H1 (cell line): ENCODE measurements around the gene FKBP1B. TPM values are rescaled to one million over a fixed set of nuclear protein-coding genes. Genes with fewer than 3 reads are reported as not detected.

Source experiments
- ATF3 ChIP-seq: IDR thresholded peaks from 2 replicates; pipeline ENCODE4 v1.6.1; 2011; ENCODE audit warnings: low read depth, mild to moderate bottlenecking, low read length; ENCODE audit not compliant: insufficient read depth
- CBX8 ChIP-seq: fragments of 300-800, 300-1000 bp; sonication (generic); IDR thresholded peaks from 2 replicates; pipeline ENCODE4 v1.7.1; 2016; ENCODE audit warnings: low read depth, low read length, borderline replicate concordance
- CHD1 ChIP-seq: IDR thresholded peaks from 2 replicates; pipeline ENCODE4 v1.6.1; 2012; ENCODE audit warnings: low read depth, low read length, improper control_type of control experiment
- CHD2 ChIP-seq: IDR thresholded peaks from 2 replicates; pipeline ENCODE4 v1.6.1; 2012; ENCODE audit warnings: low read length, improper control_type of control experiment
- CREB1 ChIP-seq: IDR thresholded peaks from 2 replicates; pipeline ENCODE4 v1.6.1; 2012; ENCODE audit warnings: inconsistent platforms
- EP300 ChIP-seq, 2 experiments: IDR thresholded peaks; 1 replicate in 1 of 2; 2 replicates in 1 of 2; pipeline ENCODE4 v1.6.1; 2011 to 2012; ENCODE audit warnings: low read depth in 2 of 2, low read length in 2 of 2, mild to moderate bottlenecking in 2 of 2, borderline replicate concordance in 1 of 2, inconsistent platforms in 1 of 2, moderate library complexity in 1 of 2
- GABPA ChIP-seq: IDR thresholded peaks from 2 replicates; pipeline ENCODE4 v1.6.1; 2011; ENCODE audit warnings: mild to moderate bottlenecking, low read length, moderate library complexity, borderline replicate concordance; ENCODE audit not compliant: insufficient read depth
- GTF2F1 ChIP-seq: IDR thresholded peaks from 2 replicates; pipeline ENCODE4 v1.6.1; 2012; ENCODE audit warnings: low read depth, low read length, improper control_type of control experiment, borderline replicate concordance
- HDAC6 ChIP-seq: IDR thresholded peaks from one replicate; pipeline ENCODE4 v1.7.1; 2012; ENCODE audit warnings: low read depth, mild to moderate bottlenecking, inconsistent platforms, low read length, moderate library complexity
- KDM1A ChIP-seq: fragments of 200-600, 300-600 bp; sonication (generic); IDR thresholded peaks from 2 replicates; pipeline ENCODE4 v1.7.1; 2016; ENCODE audit warnings: mild to moderate bottlenecking, low read length, borderline replicate concordance
- MAX ChIP-seq: IDR thresholded peaks from 2 replicates; pipeline ENCODE4 v1.6.1; 2012; ENCODE audit warnings: inconsistent platforms
- PHF8 ChIP-seq: fragments of 200-600 bp; sonication (generic); conservative IDR thresholded peaks from 2 replicates; pipeline ENCODE4 v1.7.1; 2012; ENCODE audit warnings: low read depth, mild to moderate bottlenecking, inconsistent platforms, low read length, moderate library complexity
- POLR2A ChIP-seq, 2 experiments: IDR thresholded peaks; 1 replicate in 1 of 2; 2 replicates in 1 of 2; pipeline ENCODE4 v1.6.1; 2011; ENCODE audit warnings: low read depth in 2 of 2, low read length in 2 of 2, mild to moderate bottlenecking in 2 of 2; ENCODE audit errors: control extremely low read depth in 1 of 2
- POLR2AphosphoS5 ChIP-seq: IDR thresholded peaks from 2 replicates; pipeline ENCODE4 v1.6.1; 2011; ENCODE audit warnings: low read depth, low read length
- RFX5 ChIP-seq: IDR thresholded peaks from 2 replicates; pipeline ENCODE4 v1.6.1; 2011; ENCODE audit warnings: low read depth, low read length, improper control_type of control experiment, borderline replicate concordance
- SIN3A ChIP-seq, 2 experiments: IDR thresholded peaks in 1 of 2; conservative IDR thresholded peaks in 1 of 2; 2 replicates each; pipeline ENCODE4 v1.6.1; 2011 to 2012; ENCODE audit warnings: low read length in 2 of 2, improper control_type of control experiment in 1 of 2, low read depth in 1 of 2, mild to moderate bottlenecking in 1 of 2
- SIRT6 ChIP-seq: IDR thresholded peaks from one replicate; pipeline ENCODE4 v1.7.1; 2012; ENCODE audit warnings: low read length, inconsistent platforms
- SP1 ChIP-seq: IDR thresholded peaks from 2 replicates; pipeline ENCODE4 v1.6.1; 2011; ENCODE audit warnings: low read depth, low read length
- SRF ChIP-seq: IDR thresholded peaks from 2 replicates; pipeline ENCODE4 v1.6.1; 2011; ENCODE audit warnings: mild to moderate bottlenecking, low read depth, low read length, moderate library complexity
- TAF7 ChIP-seq: optimal IDR thresholded peaks from 2 replicates; pipeline ENCODE3; 2011; ENCODE audit warnings: low read depth, mild to moderate bottlenecking, inconsistent platforms, low read length, moderate library complexity, borderline replicate concordance
- TBP ChIP-seq: IDR thresholded peaks from 2 replicates; pipeline ENCODE4 v1.6.1; 2011; ENCODE audit warnings: low read depth, low read length, improper control_type of control experiment
- TEAD4 ChIP-seq: IDR thresholded peaks from 2 replicates; pipeline ENCODE4 v1.6.1; 2012; ENCODE audit warnings: low read depth, low read length, inconsistent platforms, mixed read lengths
- YY1 ChIP-seq: IDR thresholded peaks from 2 replicates; pipeline ENCODE4 v1.6.1; 2011; ENCODE audit warnings: low read depth, mild to moderate bottlenecking, low read length
- polyA plus RNA-seq, 7 experiments: library from polyadenylated mRNA; depleted of rRNA in 3 of 7; stranded (reverse) in 5 of 7; unstranded in 2 of 7; fragments of >200 nt in 5 of 7; fragments of 200-250 nt in 2 of 7; gene quantifications; 1 replicate in 5 of 7; 2 replicates in 1 of 7; 4 replicates in 1 of 7; pipeline versions ENCODE4 v1.2.1 to v1.2.3, GENCODE V29; 2011 to 2013; ENCODE audit warnings: missing spikeins in 2 of 7, mixed read lengths in 2 of 7
- total RNA-seq: library from RNA; stranded (reverse); fragmentation: NEBNext Ultra II Directional; extraction: Animal tissue kit (Norgen Biotek cat#: 25700); gene quantifications from 2 replicates; pipeline ENCODE4 v1.2.1, GENCODE V29; 2021

Gene FKBP1B
- total and polyA plus RNA-seq, 2 of the 8 experiments (the other 6 are each of a cell fraction or from before 2014, with no cell fraction given) = 50.8 to 151 TPM

GRCh38 chr2:24083567-24084385, 34.2 kb downstream of the FKBP1B start (continued):
- TF ChIP-seq EP300 (IDR thresholded peaks at IDR 0.05; ENCODE audit: borderline replicate concordance in 1 of 2, low read depth in 2 of 2, low read length in 2 of 2) = no peak; a peak in 1 of 3 replicates
- no peak for TF ChIP-seq SIRT6
- peak; percentile 39; the same call in 1 of the 2 replicates for TF ChIP-seq CHD1
- TF ChIP-seq YY1 = peak; percentile 84
- 0 out of 2 replicates have a peak, but pooled peaks have one; percentile 0 for TF ChIP-seq TEAD4
- no peak for TF ChIP-seq CBX8
- TF ChIP-seq POLR2AphosphoS5 = peak; percentile 74
- no peak; the same call in 1 of the 2 replicates for TF ChIP-seq PHF8
- peak; percentile 87 for TF ChIP-seq TBP
- peak in 1 of 2 experiments; percentile 44 for TF ChIP-seq POLR2A (IDR thresholded peaks at IDR 0.05; ENCODE audit: control extremely low read depth in 1 of 2, low read depth in 2 of 2, low read length in 2 of 2)
- TF ChIP-seq CHD2 = peak; percentile 25; the same call in 1 of the 2 replicates
- TF ChIP-seq GABPA = no peak
- TF ChIP-seq MAX = peak; percentile 34
- TF ChIP-seq HDAC6 = no peak
- no peak for TF ChIP-seq KDM1A
- TF ChIP-seq CREB1 = 0 out of 2 replicates have a peak, but pooled peaks have one; percentile 26
- TF ChIP-seq SP1 = peak; percentile 22; the same call in 1 of the 2 replicates
- no peak for TF ChIP-seq SRF
- peak in 1 of 2 experiments; percentile 53; a peak in 1 of 4 replicates for TF ChIP-seq SIN3A (conservative IDR thresholded peaks at IDR 0.05 in 1 of 2, IDR thresholded peaks at IDR 0.05 in 1 of 2; ENCODE audit: low read depth in 1 of 2, low read length in 2 of 2)
- peak; percentile 25 for TF ChIP-seq TAF7
- TF ChIP-seq ATF3 = no peak
- TF ChIP-seq GTF2F1 = no peak
- no peak for TF ChIP-seq RFX5
